ENCODE data around the gene PCLO.

The PCLO gene

GRCh38 chr7:83156006-83156405 is 6.7 kb downstream of the PCLO start:
- no peak overlapping the region for H3K4me3 ChIP-seq (ENCODE audit: low read length)
- no peak for DNase-seq (ENCODE audit: low read depth)
- TF ChIP-seq, protein P1, sequence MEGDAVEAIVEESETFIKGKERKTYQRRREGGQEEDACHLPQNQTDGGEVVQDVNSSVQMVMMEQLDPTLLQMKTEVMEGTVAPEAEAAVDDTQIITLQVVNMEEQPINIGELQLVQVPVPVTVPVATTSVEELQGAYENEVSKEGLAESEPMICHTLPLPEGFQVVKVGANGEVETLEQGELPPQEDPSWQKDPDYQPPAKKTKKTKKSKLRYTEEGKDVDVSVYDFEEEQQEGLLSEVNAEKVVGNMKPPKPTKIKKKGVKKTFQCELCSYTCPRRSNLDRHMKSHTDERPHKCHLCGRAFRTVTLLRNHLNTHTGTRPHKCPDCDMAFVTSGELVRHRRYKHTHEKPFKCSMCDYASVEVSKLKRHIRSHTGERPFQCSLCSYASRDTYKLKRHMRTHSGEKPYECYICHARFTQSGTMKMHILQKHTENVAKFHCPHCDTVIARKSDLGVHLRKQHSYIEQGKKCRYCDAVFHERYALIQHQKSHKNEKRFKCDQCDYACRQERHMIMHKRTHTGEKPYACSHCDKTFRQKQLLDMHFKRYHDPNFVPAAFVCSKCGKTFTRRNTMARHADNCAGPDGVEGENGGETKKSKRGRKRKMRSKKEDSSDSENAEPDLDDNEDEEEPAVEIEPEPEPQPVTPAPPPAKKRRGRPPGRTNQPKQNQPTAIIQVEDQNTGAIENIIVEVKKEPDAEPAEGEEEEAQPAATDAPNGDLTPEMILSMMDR (IDR thresholded peaks at IDR 0.05; ENCODE audit: insufficient read depth, low read depth, low read length, missing control alignments), result no peak

- TF ChIP-seq, protein P1 (IDR thresholded peaks at IDR 0.05; ENCODE audit: insufficient read depth, low read depth, low read length, missing control alignments), result no peak
- H3K4me3 ChIP-seq (ENCODE audit: low read length), result no peak overlapping the region
- no peak for DNase-seq (ENCODE audit: low read depth)
Observed at GRCh38 chr7:83155407-83155806, 7.3 kb downstream of the PCLO start.

DNA sequence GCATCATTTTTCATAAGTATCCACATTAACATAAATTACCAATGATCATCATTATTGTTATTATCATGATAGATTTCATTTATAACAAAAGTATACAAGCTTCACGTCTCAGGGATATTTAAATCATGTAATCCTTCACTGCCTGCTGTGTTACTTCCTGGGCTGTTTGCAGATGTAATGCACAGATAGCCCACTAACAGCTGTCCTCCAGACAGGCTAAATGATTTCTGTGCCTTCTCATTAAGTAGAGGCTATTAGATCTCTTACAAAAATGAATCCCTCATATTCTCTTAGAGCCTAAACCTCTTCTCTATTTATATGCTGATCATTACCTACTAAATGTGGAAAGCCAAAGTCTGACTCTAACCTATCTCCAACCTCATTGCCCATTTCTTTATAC is 9.3 kb downstream of the PCLO start:
- no peak for DNase-seq (ENCODE audit: low read depth)
- no peak overlapping the region for H3K4me3 ChIP-seq (ENCODE audit: low read length)
- TF ChIP-seq, protein P1 (IDR thresholded peaks at IDR 0.05; ENCODE audit: insufficient read depth, low read depth, low read length, missing control alignments), result no peak

GRCh38 chr7:83150310-83150709 is 12.4 kb downstream of the PCLO start:
- DNase-seq (ENCODE audit: low read depth), result peak; percentile 22
- no peak overlapping the region for H3K4me3 ChIP-seq (ENCODE audit: low read length)
- TF ChIP-seq, protein P1 (IDR thresholded peaks at IDR 0.05; ENCODE audit: insufficient read depth, low read depth, low read length, missing control alignments), result no peak

DNA sequence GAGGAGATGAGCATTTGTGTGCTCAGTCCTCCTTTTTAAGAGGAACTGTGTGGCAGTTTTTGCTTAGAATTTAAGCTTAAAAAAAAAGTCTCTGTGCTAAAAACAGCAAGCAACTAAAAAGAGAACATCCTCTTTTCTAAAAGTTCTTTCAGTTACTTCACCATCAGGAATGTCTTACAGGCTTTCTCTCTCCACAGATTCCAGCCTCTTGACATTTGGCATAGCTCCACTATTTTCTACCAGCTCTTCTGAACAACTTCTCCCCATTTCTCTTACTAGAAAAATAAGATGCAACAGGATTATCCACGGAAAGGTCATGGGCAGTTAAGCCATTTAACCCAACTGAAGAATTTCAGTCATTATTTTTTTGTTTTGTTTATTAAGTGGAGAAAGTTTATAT is 13.2 kb downstream of the PCLO start:
- H3K4me3 ChIP-seq (ENCODE audit: low read length), result no peak overlapping the region
- DNase-seq (ENCODE audit: low read depth), result no peak
- TF ChIP-seq, protein P1 (IDR thresholded peaks at IDR 0.05; ENCODE audit: insufficient read depth, low read depth, low read length, missing control alignments), result no peak

- TF ChIP-seq, protein P1 (IDR thresholded peaks at IDR 0.05; ENCODE audit: insufficient read depth, low read depth, low read length, missing control alignments), result no peak
- peak; percentile 56 for DNase-seq (ENCODE audit: low read depth)
- H3K4me3 ChIP-seq (ENCODE audit: low read length), result no peak overlapping the region
Observed at GRCh38 chr7:83148776-83149175, 13.9 kb downstream of the PCLO start.

GRCh38 chr7:83143107-83143506 is 19.6 kb downstream of the PCLO start:
- no peak overlapping the region for H3K4me3 ChIP-seq (ENCODE audit: low read length)
- no peak for DNase-seq (ENCODE audit: low read depth)
- TF ChIP-seq, protein P1 (IDR thresholded peaks at IDR 0.05; ENCODE audit: insufficient read depth, low read depth, low read length, missing control alignments), result no peak

Measured in epithelial cell of esophagus (primary cell).